NB4 (cell line): ENCODE results near the gene CFAP99.
A peak's percentile ranks its signal among the peaks of the same experiment; 100 is the strongest.

Source experiments
- CTCF ChIP-seq: IDR thresholded peaks from one replicate; pipeline ENCODE4 v1.5.1; 2012; ENCODE audit warnings: low read depth, low read length
- MAX ChIP-seq: IDR thresholded peaks from 2 replicates; pipeline ENCODE4 v1.6.1; 2011; ENCODE audit warnings: low read depth, low read length
- POLR2A ChIP-seq: IDR thresholded peaks from 2 replicates; pipeline ENCODE4 v1.6.1; 2011; ENCODE audit warnings: mild to moderate bottlenecking; ENCODE audit not compliant: insufficient read length; ENCODE audit errors: extremely low read depth

GRCh38 chr4:2462218-2462991 lies 43.6 kb downstream of the CFAP99 start:
- TF ChIP-seq CTCF (peak; percentile 11), POLR2A (no peak), MAX (peak; percentile 31)
